WI38 (cell line): ENCODE measurements around the gene KNDC1.

ENCODE experiments used
- H3K4me3 ChIP-seq: 2 replicates; pipeline ENCODE4 v1.5.1; 2011; ENCODE audit warnings: low read depth, mild to moderate bottlenecking, control low read depth, low read length
- TF ChIP-seq, protein P1 (sequence below): IDR thresholded peaks from 2 replicates; pipeline ENCODE4 v1.5.1; 2012; ENCODE audit warnings: low read depth, mild to moderate bottlenecking, control low read depth, low read length

The KNDC1 gene

DNA sequence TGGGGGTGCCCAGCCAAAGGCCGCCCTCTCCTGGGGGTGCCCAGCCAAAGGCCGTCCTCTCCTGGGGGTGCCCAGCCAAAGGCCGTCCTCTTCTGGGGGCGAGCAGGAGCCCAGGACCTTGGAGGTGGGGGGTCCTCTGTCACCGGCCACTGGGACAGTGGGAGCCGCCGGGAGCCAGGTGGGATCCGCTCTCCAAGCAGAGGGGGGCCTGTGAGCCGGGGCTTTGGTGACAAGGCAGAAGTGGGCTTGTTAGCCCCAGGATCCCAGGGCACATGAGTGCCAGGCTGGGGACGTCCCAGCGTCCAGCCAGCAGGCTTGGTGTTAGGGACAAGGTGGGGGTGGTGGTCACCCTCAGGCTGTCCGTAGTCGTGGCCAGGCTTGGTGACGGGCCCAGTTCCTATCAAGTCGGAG, 40.6 kb downstream of the KNDC1 start:
- H3K4me3 ChIP-seq, result no peak overlapping the region
- TF ChIP-seq, protein P1, sequence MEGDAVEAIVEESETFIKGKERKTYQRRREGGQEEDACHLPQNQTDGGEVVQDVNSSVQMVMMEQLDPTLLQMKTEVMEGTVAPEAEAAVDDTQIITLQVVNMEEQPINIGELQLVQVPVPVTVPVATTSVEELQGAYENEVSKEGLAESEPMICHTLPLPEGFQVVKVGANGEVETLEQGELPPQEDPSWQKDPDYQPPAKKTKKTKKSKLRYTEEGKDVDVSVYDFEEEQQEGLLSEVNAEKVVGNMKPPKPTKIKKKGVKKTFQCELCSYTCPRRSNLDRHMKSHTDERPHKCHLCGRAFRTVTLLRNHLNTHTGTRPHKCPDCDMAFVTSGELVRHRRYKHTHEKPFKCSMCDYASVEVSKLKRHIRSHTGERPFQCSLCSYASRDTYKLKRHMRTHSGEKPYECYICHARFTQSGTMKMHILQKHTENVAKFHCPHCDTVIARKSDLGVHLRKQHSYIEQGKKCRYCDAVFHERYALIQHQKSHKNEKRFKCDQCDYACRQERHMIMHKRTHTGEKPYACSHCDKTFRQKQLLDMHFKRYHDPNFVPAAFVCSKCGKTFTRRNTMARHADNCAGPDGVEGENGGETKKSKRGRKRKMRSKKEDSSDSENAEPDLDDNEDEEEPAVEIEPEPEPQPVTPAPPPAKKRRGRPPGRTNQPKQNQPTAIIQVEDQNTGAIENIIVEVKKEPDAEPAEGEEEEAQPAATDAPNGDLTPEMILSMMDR, result no peak

DNA sequence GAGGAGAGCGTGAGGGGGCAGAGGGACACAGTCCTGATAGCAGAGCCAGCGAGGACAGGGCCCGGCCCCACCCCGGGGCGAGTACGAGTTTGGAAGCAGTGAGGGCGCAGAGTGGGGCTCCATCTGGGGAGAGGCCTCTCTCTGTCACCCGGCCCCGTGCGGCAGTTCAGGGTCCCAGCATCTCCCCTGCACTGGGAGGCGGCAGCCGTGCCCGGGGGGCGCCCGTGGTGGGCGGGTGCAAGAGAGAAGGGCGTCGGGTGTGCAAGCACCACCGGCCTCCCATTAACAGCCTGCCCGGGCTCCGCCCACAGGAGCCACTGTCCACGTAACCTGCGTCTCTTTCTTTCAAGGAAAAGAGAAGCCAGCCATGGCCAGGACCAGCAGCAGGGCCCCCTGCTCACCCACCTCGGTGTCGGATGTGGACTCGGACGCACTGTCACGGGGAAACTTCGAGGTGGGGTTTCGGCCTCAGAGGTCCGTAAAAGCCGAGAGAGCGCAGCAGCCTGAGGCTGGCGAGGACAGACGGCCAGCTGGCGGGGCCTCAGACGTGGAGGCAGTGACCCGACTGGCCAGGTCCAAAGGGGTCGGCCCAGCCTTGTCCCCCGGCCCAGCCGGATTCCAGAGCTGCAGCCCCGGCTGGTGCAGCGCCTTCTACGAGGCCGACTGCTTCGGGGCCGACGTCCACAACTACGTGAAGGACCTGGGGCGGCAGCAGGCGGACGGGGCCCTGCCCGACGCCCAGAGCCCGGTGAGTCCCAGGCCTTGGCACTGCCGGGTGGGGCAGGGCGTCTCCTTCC, 41.3 kb downstream of the KNDC1 start:
- no peak overlapping the region for H3K4me3 ChIP-seq
- TF ChIP-seq, protein P1, result no peak

DNA sequence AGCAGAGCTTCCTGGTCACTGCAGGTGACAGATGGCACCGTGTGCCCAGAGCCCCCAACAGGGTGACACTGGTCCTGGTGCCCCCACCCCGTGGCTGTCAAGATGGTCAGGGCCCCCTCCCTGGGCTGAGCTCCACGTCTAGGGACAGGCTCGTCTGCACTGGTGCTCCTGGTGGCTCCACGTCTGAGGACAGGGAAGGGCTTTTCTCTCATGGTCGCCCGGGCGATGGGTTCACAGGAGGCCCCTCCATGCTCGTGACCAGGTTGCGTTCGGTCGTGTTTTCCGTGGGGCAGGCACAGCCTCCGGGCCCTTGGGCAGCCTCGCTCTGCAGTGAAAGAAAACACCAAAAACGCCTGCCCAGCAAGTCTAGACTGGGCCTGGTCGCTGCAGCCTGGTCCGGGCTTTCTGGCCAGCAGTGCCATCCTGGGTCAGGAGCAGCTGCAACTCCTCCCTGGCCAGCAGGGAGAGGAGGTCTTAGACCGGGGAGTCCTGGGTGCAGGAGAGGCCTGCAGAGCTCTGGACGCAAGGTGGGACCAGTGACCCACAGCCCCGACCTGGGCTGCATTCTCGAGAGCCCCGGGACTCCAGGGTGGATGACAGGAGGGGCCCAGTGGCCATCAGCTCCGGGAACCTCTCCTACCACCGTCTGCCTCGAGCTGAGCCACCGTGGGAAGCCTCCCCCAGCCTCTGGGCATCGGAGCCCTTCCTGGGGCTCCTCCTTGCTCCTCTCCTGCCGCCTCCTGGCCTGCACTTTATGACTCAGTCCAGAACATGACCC, 42.1 kb downstream of the KNDC1 start:
- no peak overlapping the region for H3K4me3 ChIP-seq
- TF ChIP-seq, protein P1, result no peak

DNA sequence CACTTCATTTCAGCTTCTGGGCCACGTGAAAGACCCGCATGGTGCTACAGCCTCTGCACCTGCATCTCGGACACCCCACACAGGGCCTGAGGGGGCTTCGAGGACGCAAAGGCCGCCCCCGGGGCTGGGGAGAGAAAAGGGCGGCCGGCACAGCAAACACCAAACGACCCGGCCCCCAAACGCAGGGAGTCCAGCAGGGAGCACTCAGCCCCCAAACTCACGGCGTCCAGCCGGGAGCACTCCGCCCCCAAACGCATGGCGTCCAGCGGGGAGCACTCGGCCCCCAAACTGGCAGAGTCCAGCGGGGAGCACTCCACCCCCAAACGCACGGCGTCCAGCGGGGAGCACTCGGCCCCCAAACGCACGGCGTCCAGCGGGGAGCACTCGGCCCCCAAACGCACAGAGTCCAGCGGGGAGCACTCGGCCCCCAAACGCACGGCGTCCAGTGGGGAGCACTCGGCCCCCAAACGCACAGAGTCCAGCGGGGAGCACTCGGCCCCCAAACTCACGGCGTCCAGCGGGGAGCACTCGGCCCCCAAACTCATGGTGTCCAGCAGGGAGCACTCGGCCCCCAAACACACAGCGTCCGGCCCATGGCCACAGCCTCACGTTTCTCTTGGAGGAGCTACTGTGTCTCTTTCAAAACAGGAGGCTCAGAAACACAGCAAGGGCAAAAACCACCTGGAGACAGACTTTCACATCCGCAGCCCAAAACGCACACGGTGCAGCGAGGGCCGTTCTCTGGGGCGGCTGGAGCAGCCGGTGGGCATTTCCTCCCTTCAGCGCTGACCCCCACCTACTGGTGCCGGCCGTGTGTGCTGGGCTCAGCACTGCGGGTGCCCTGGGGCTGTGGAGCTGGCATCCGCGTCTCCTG, 43.0 kb downstream of the KNDC1 start:
- no peak overlapping the region for H3K4me3 ChIP-seq
- TF ChIP-seq, protein P1, result no peak

DNA sequence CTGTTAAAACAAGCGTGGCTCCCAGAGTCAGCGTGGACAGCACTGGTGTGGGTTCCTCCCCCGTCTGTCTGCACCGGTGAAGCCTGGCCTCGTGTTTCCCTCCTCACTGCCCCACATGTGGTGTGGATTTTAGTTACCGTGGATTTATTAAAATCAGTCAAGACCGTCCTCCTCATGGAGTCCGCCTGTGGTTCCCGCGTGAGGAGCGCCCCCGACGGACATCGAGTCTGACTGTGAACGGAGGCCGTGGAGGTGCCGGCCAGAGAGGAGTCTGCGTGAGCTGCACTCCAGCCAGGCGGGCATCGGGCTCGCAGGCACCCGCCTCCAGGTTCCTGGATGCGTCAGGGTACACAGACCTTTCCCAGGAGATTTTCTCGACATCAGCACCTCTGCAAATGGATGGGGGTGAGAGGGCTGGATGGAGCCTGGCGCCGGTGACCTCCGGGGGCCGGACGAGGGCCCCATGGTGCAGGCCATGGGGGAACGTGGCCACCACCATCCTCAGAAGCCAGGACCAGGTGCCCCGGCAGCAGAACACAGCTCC, 43.7 kb downstream of the KNDC1 start:
- H3K4me3 ChIP-seq, result no peak overlapping the region
- TF ChIP-seq, protein P1, result no peak

DNA sequence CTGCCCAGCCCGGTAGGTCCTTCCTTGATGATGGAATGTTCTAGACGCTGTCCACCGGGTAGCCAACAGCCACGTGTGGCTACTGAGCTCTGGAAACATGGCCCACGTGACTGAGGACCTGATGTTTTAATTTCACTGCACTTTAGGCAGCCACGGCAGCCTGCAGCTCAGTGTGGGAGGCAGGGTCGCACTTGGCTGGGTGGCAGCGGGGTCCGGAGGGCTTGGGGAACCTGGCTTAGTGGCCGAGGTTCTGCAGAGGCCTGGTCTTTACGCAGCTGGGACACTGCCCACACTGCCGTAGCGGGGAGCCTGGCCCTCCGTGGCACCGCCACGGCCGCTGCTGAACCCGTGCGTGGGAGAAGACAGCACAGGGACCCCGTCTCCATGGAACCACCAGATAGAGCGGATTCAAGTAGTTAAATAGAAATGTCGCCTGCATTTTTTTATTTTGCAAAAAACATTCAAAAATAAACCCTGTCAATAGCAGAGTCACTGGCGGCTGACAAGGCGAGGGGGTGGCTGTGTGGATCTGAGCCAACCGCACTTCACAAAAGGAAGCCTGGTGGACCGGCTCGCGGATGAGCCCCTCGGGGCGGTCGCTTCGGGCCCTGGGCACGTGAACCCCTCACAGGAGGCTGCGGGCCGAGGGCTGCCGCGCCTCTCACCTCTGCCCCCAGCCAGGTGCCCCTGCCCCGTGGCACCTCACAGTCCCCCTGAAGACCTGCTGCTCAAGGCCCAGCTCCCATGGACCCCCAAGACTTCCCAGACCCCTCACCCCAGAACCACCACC, 44.4 kb downstream of the KNDC1 start:
- TF ChIP-seq, protein P1, result no peak
- H3K4me3 ChIP-seq, result no peak overlapping the region
